22Rv1 (cell line): ENCODE measurements around the gene ADAMTS16.

Experiments used
- CTCF ChIP-seq: fragments of 450-650 bp; IDR thresholded peaks from 2 replicates; pipeline ENCODE4 v1.5.1; 2017; ENCODE audit warnings: mild to moderate bottlenecking
- ZFX ChIP-seq: fragments of 450-650 bp; IDR thresholded peaks from 2 replicates; pipeline ENCODE4 v1.6.1; 2017; ENCODE audit warnings: antibody characterized with exemption, borderline replicate concordance

GRCh38 chr5:5209510-5210286 lies 69.6 kb downstream of the ADAMTS16 start:
- TF ChIP-seq CTCF (no peak), ZFX (no peak)
